GM12874 (cell line): Measurements from ENCODE around the gene SIDT1.

Experiments
- TF ChIP-seq, protein P1 (sequence below): IDR thresholded peaks from 2 replicates; pipeline ENCODE4 v1.5.1; 2011; ENCODE audit warnings: low read depth, mild to moderate bottlenecking, control low read depth, low read length, moderate library complexity; ENCODE audit not compliant: insufficient read depth

SIDT1 gene

DNA sequence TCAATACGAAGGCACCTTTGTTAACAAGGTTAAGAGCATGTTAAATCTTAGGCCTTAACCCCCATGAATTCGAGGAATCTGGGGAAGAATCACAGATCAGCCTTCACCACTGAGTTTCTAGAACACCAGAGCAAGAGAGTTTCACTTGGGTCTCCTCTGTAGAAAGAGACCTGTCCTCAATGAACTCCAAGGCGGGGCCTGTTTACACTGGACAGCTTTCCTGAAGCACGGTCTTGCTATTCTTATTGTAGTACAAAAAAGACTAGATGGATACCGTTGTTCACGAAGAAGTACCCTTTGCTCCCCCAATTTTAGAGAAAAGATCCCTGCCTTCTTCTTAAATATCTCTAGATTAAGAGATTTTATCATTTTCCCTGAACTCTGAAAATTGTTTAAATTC is 99.2 kb downstream of the SIDT1 start:
- TF ChIP-seq, protein P1, sequence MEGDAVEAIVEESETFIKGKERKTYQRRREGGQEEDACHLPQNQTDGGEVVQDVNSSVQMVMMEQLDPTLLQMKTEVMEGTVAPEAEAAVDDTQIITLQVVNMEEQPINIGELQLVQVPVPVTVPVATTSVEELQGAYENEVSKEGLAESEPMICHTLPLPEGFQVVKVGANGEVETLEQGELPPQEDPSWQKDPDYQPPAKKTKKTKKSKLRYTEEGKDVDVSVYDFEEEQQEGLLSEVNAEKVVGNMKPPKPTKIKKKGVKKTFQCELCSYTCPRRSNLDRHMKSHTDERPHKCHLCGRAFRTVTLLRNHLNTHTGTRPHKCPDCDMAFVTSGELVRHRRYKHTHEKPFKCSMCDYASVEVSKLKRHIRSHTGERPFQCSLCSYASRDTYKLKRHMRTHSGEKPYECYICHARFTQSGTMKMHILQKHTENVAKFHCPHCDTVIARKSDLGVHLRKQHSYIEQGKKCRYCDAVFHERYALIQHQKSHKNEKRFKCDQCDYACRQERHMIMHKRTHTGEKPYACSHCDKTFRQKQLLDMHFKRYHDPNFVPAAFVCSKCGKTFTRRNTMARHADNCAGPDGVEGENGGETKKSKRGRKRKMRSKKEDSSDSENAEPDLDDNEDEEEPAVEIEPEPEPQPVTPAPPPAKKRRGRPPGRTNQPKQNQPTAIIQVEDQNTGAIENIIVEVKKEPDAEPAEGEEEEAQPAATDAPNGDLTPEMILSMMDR, result no peak

DNA sequence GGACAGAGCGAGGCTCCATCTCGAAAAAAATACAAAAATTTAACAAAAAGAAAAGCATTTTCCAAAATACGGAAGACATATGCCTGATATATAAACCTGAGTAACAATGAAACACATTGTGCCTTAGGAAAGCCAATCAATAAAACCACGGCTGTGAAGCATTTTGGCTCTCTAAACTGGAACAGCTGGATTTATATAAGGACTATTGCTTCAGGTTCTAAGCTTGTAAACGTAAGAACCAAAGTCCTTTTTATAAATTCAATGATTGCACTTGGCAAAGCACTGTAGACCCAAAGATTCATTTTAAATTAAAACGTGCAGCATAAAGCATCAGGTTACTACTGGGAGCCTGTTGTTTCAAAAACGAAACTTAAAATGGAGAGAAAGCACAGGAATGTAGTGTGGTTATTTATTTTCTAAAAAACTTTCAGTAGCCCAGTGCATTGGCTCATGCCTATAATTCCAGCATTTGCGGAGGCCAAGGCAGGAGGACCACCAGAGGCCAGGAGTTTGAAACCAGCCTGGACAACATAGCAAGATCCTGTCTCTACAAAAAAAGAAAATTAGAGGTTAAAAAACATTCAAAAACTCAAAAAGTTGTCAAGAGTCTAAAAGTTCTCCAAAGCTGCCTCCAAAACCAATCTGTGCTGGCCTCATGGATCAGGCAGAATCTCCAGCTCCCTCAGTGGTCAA is 102.6 kb downstream of the SIDT1 start:
- TF ChIP-seq, protein P1, result no peak

DNA sequence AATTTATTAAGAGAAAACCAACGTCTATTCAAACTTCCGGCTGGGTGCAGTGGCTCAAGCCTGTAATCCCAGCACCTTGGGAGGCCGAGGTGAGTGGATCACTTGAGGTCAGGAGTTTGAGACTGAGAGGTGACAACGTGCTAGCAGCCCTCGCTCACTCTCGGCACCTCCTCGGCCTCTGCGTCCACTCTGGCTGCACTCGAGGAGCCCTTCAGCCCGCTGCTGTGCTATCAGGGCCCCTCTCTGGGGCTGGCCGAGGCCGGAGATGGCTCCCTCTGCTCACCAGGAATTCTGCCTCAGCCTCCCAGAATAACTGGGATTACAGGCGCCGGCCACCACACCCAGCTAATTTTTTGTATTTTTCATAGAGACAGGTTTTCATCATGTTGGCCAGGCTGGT is 105.4 kb downstream of the SIDT1 start:
- TF ChIP-seq, protein P1, result no peak

DNA sequence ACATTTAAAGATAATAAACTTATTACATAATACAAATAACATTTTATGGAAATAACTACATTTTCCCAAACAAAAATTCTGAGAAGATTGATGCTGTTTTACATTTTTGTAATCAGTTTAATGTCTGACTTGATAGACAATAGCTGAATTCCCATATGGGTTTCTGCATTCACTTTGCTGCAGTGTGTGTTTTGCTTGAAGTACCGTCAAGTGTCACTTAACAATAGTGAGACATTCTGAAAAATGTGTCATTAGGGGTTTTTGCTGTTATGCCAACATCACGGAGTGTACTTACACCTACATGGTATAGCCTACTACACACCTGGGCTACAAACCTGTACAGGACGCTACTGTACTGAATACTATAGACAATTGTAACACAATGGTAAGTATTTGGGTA is 106.6 kb downstream of the SIDT1 start:
- TF ChIP-seq, protein P1, result no peak

DNA sequence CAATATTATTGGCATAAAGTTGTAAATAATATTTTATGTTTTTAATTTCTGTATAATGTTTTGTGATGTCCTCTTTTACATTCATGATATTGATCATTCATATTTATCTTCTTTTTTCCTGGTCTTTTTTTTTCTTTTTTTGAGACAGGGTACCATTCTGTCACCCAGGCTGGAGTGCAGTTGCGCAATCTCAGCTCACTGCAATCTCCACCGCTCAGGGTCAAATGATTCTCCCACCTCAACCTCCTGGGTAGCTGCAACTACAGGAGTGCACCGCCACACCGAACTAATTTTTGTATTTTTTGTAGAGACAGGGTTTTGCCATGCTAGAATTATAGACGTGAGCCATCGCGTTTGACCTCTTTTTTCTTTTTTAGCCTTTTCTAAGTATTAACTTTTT is 111.2 kb downstream of the SIDT1 start:
- TF ChIP-seq, protein P1, result no peak

DNA sequence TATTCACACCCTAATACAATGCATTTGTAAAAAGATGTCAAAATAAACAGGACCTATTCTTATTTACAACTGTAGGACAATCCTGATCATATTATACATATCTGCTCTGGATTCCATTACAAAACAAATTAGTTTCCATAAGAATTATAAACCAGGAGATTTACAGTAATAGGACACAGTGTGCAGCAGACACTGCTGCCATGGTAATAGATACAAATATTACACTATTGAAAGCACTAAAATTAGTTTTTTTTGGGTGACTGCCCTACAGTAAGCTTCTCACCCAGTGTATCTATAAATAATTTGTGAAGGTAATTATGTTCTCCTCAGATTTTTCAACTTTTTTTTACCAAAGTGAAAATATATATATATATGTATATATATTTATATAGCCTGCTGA is 116.2 kb downstream of the SIDT1 start:
- TF ChIP-seq, protein P1, result no peak

DNA sequence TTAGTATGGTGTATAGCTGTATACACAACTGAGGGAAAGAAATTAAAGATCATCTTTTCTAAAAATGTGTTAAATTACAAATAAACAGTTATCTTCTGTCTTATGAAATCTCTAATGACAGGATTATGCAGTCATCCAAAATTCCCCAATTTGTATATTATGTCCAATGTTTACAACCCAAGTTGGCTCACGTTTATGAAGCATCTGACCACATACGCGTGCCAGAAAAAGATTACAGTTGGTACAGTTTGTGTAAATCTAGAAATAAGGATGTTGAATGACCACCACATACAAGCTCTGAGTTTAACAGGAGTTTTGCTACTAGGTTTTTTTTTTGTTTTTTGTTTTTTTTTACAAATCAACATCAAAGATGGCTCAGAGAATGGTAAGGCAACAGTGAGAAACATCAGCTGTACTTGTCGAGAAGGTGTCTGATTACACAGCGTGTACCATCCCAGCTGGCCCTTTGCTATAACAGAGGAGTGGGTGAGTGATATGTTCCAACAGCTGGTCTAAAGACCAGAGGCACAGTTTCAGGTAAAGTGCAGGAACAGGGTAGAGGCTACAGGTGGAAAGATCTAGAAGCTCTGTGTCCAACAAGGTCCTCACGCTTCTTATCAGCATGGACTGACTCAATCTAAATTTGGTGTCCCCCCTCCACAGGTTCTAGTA is 117.0 kb downstream of the SIDT1 start:
- TF ChIP-seq, protein P1, result no peak
